Measurements from ENCODE around the gene GRIA4.

The GRIA4 gene

DNA sequence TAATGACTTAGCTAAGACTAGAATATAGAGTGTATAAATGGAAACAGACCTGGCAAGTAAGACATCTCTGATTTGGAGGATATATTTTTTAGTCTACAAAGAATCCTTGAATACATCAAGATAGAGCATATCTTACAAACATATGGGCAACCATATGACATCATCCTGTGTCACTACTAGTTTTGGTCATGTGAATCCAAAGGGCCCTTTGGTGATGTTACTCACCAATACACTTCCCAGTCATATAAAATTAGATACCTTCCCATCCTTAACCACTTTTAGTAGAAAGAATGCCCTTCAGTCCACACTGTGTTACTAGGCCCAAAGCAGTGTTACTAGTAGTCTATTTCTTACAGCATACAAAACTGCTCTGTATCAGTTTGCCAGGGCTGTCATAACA, 31.6 kb downstream of the GRIA4 start:
- DNase-seq, result no peak

DNA sequence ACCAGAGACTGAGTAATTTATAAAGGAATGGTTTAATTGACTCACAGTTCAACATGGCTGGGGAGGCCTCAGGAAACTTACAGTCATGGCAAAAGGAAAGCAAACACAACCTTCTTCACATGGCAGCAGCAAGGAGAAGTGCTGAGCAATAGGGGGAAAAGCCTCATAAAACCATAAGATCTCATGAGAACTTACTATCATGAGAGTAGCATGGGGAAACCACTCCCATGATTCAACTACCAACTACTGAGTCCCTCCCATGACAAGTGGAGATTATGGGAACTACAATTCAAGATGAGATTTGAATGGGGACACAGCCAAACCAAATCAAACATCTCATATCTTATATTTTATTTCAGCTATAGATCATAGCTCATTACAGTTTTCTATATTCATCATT, 33.0 kb downstream of the GRIA4 start:
- DNase-seq, result no peak

GRCh38 chr11:105644839-105645573, 35.1 kb downstream of the GRIA4 start:
- DNase-seq, result no peak

DNA sequence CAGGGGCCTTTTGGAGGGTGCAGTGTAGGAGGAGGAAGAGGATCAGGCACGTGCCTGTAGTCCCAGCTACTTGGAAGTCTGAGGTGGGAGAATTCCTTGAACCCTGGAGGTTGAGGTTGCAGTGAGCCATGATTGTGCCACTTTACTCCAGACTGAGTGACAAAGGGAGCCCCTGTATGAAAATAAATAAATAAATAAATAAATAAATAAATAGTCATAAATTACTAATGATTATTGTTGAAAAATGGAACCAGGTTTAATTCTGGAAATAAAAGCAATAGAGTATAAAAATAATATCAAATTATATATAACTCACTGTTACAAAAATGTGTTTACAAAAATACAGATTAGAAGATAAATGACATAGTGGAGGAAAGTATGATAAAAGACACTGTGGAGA, 37.9 kb downstream of the GRIA4 start:
- no peak for DNase-seq

- DNase-seq, result no peak
Observed at GRCh38 chr11:105648762-105649161, 38.9 kb downstream of the GRIA4 start.

DNA sequence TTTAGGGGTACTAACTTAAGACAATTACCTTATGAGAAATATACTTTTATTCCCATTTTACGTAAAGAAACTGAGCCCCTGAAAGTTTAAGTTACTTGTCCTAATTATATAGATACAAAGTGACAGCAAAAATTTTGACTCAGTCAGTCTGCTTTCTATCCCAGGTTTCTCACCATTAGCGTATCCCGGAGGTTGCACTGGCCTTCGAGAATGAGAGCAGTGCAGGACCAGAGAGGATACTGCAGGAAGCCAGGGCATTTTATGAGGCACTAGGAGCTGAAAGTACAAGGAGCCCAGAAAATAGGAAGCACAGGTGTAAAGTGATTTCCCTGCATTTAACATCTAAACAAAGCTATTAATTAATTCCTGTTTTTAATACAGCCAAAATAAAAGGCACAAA, 55.4 kb downstream of the GRIA4 start:
- DNase-seq, result no peak

- DNase-seq, result no peak
Observed at GRCh38 chr11:105667441-105667840, 57.6 kb downstream of the GRIA4 start.

GRCh38 chr11:105670811-105671210, 60.9 kb downstream of the GRIA4 start:
- DNase-seq, result no peak

GRCh38 chr11:105673089-105673488, 63.2 kb downstream of the GRIA4 start:
- DNase-seq, result no peak

- no peak for DNase-seq
Observed at GRCh38 chr11:105689631-105690030, 79.8 kb downstream of the GRIA4 start.

GRCh38 chr11:105690467-105690866, 80.6 kb downstream of the GRIA4 start:
- DNase-seq, result no peak

- DNase-seq, result no peak
Observed at GRCh38 chr11:105693075-105693759, 83.3 kb downstream of the GRIA4 start.

GRCh38 chr11:105696000-105696399, 86.1 kb downstream of the GRIA4 start:
- no peak for DNase-seq

DNA sequence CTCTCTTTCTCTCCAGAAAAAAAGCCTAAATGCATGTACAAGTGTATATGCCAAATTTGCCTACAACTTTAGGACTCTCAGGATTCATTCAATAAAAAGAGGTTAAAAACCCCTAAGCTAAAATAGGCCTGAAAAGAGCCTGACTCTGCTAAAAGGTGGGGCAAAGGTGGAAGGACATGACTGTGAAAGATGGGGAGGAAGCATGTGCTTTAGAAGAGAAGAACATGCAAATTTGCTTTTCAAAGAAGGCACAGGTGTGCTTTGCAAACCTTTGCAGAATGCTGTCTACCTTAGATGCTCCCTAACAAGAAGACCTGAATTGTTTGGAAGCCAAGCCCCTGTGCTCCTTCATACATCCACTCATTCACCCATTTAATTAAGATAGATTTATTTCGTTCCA, 87.4 kb downstream of the GRIA4 start:
- DNase-seq, result no peak

- no peak for DNase-seq
Observed at GRCh38 chr11:105699203-105699602, 89.3 kb downstream of the GRIA4 start.

- no peak for DNase-seq
Observed at GRCh38 chr11:105700271-105700670, 90.4 kb downstream of the GRIA4 start.

DNA sequence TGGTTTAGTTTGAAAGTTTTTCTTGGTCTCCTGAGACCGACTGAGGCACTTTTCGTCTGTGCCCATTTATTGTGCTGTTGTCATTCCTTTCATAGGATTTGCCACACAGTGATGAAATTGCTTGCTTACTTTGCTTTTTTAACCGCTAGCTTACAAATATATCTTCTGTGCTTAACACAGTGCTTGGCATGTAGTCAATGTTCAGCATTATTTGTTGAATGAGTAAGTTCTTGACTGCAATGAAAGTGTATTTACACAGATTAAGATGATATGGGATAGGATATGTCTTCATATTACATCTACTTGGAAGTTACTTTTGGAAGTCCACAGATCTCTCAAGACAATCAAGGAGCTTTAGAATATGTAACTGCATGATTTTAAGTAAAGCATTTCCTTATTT, 91.2 kb downstream of the GRIA4 start:
- DNase-seq, result no peak

DNA sequence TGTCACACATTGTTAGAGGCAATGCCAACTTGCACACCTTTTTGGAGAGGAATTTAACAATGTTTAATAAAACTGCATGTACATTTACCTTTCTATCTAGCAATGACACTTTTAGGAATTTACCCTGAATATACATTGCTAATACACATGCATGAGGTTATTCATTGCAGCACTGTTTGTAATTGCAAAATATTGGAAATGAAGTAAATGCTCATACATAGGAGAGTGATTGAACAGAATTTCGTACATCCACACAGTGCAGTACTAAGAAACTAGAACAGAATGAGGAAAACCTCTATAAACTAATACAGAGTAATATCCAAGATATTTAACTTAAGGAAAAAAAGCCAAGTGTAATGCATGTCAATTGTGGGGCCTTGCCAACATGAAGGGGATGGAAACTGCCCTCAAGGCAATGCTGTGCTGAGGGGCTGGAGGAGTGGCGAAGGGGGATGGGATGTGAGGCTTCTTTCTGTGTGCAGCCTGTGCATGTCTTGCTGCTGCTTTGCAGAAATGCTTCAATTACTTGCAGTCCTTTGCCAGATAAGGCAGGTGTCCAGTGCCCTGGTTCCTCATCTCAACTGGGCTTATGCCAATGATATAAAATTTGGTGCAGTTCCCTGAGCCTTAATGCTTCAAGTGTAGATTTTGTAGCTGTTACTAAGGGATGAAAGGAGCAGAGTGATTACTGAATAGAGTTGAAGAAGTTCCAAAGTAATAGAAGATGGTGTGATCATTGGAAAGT, 96.1 kb downstream of the GRIA4 start:
- DNase-seq, result no peak

DNA sequence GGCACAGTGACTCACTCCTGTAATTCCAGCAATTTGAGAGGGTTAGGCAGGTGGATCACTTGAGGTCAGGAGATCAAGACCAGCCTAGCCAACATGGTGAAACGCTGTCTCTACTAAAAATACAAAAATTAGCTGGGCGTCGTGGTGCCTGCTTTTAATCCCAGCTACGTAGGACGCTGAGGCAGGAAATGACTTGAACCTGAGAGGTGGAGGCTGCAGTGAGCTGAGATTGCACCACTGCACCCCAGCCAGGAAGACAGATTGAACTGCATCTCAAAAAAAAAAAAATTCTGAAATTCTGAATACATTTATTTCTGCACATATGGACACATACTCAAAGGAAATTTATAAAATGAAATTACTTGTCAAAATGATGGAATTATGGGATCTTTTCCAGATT, 103.2 kb downstream of the GRIA4 start:
- no peak for DNase-seq

DNA sequence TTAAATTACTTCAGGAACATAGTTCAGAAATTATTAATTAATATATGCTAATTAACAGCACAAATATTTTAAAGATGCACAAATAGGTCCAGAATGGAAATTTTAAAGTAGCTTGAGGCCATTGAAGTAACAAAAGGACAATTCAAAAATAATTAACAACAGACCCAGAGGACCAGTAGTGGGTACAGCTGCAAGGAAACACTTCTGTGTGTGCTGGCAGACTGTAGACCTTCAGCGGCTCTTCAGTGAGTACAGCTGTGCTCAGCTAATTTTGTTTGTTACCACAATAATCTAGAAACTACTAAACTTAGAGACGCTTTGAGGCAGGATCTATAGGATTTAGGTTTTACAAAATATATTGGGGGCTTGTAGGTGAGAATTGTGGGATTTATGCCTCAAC, 103.8 kb downstream of the GRIA4 start:
- no peak for DNase-seq

DNA sequence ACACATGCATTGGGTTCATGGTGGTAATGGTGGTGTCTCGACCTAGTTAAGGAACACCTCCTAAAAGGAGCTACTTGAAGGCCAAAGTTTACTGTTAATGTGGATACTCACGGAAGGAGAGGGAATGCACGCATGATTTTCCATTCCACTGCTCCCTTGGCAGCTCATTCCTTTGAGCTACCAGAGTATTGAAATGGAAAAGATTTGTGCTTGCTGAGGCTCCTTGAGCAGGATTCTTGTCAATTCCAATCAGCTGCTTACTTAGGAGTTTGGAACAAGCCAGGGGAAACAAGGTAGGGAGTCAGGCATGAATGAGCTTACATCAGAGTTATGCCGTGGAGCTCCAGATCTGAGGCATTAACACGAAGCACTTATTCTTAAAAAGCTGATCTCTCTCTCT, 108.8 kb downstream of the GRIA4 start:
- DNase-seq, result no peak

DNA sequence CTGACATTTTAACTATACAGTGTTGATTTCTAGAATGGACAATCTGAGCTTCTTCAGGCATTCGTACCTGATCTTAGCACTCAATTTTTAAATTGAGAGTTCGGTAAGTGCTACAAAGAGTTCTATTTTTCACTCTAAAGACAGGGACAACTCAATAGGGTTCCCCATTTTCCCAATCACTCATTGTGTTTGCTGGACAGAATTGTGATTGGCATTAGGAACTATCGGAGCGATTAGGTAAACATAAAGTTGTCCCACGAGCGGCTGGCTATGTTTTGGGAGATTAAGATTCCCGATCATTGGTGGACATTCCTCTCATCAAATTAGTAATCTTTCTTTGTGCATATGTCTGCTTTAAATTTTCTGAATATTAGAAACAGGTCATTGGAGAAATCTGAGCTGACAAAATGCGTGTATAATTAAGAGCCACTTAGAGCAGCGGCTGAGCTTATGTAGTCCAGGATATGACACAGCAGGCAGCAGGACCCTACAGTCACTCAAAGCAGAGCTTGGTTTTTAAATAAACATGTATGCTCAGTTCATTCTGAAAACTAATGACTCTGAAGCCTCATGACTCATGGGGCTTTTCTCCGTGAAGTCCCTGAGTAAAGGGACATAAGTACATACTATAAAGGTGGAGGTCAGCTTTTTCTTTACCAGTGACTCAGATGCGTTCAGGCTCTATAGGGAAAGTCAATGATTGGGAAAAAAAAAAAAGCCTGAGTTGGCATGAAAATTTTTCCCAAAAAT, 109.4 kb downstream of the GRIA4 start:
- no peak for DNase-seq

GRCh38 chr11:105720096-105720495, 110.2 kb downstream of the GRIA4 start:
- no peak for DNase-seq
